Retinal pigment epithelial cell (primary cell): ENCODE results near the gene SYNGAP1.

Experiments used
- DNase-seq: peaks from one replicate; pipeline ENCODE4 v3.0.0-alpha.2; 2010; ENCODE audit warnings: low read depth
- H3K4me3 ChIP-seq: 2 replicates; pipeline ENCODE4 v1.5.1; 2011; ENCODE audit warnings: mild to moderate bottlenecking, low read length, control low read depth, moderate library complexity
- CTCF ChIP-seq: conservative IDR thresholded peaks from 2 replicates; pipeline ENCODE4 v1.5.1; 2011; ENCODE audit warnings: low read depth, low read length, control low read depth, inconsistent platforms

SYNGAP1 gene

GRCh38 chr6:33413241-33414120 lies 6.4 kb upstream of the SYNGAP1 start:
- H3K4me3 ChIP-seq: no peak overlapping the region
- DNase-seq: no peak
- TF ChIP-seq CTCF: no peak

- no peak overlapping the region for H3K4me3 ChIP-seq
- DNase-seq: no peak
- TF ChIP-seq CTCF: peak; percentile 59
Measured at GRCh38 chr6:33414592-33415271, 5.1 kb upstream of the SYNGAP1 start.

- DNase-seq: no peak
- no peak for TF ChIP-seq CTCF
- H3K4me3 ChIP-seq: peak overlapping the region; percentile 88
Measured at GRCh38 chr6:33415831-33416230, 4.0 kb upstream of the SYNGAP1 start.

- no peak for TF ChIP-seq CTCF
Measured at GRCh38 chr6:33416386-33417127, 3.3 kb upstream of the SYNGAP1 start.

GRCh38 chr6:33417128-33417902 lies 2.5 kb upstream of the SYNGAP1 start:
- TF ChIP-seq CTCF: no peak
- DNase-seq: no peak
- H3K4me3 ChIP-seq: peak overlapping the region; percentile 88

More at GRCh38 chr6:33416386-33417127, 3.3 kb upstream of the SYNGAP1 start:
- H3K4me3 ChIP-seq: peak overlapping the region; percentile 88
- DNase-seq: no peak

- H3K4me3 ChIP-seq: peak within 1 kb of the TSS; percentile 88
- DNase-seq: peak; percentile 99
- TF ChIP-seq CTCF: peak; percentile 43
Measured at GRCh38 chr6:33417903-33418689, 1.8 kb upstream of the SYNGAP1 start, which contains the start of gene CUTA. Gene CUTA, minus strand, starts transcription at chr6:33418107. Its CDS starts 107 bp downstream, at chr6:33418000.
